Pancreas (tissue), 10 donors: Measurements from ENCODE around the gene SEC61A2. TPM values are rescaled to one million over a fixed set of nuclear protein-coding genes. Genes with fewer than 3 reads are reported as not detected.

Experiments used
- ATAC-seq, 4 donors: fragments of 200-7000 bp; cut with Tn5 transposase; one replicate each; pipeline versions ENCODE4 v1.8.0 to v1.9.1; 2020; ENCODE audit warnings: mild to moderate bottlenecking in 4 of 4, moderate library complexity in 4 of 4
- DNase-seq, 6 donors: peaks; one replicate each; pipeline ENCODE4 v3.0.0-alpha.2; 2020
- FAIRE-seq: peaks from 2 replicates; lab custom pipeline; 2012; peaks lifted over from hg19 to GRCh38; lab: Jason Lieb, UNC
- H3K27ac ChIP-seq, 4 donors: fragments of 200-600 bp; sonication (generic); 1 replicate in 3 of 4; 2 replicates in 1 of 4; pipeline versions ENCODE4 v1.5.0 to v1.8.0; 2020
- H3K27me3 ChIP-seq, 4 donors: fragments of 200-600 bp; one replicate each; pipeline ENCODE4 v1.8.0; 2021
- H3K36me3 ChIP-seq, 3 donors: fragments of 200-600 bp; sonication (generic) in 1 of 3; one replicate each; pipeline versions ENCODE4 v1.5.0 to v1.8.0; 2020 to 2021
- H3K4me1 ChIP-seq, 3 donors: fragments of 200-600 bp; one replicate each; pipeline ENCODE4 v1.8.0; 2021
- H3K4me3 ChIP-seq, 4 donors: fragments of 200-600 bp; sonication (generic) in 2 of 4; one replicate each; pipeline versions ENCODE4 v1.5.0 to v1.8.0; 2020 to 2021
- H3K9me3 ChIP-seq, 4 donors: fragments of 200-600 bp; one replicate each; pipeline ENCODE4 v1.8.0; 2021
- CTCF ChIP-seq, 4 donors: fragments of 200-600 bp; sonication (generic) in 3 of 4; IDR thresholded peaks; one replicate each; pipeline versions ENCODE4 v1.5.0 to v1.8.0; 2021; ENCODE audit warnings: antibody characterized with exemption in 4 of 4
- WGBS, 2 donors: extraction: QIAGEN DNeasy Blood & Tissue Kit; methylation state at CpG; one replicate each; pipeline ENCODE4 v1.1.7; 2013; 5-methylcytosine and 5-hydroxymethylcytosine counted together
- intact Hi-C, 3 donors: fragments of 100-400 bp; cut with DNase I; formaldehyde crosslinking; loops; one replicate each; pipeline versions ENCODE4 v1.11.1 to v1.14.2; 2022
- polyA plus RNA-seq, 2 donors: library from polyadenylated mRNA; stranded (reverse); fragments of 200-250 nt; gene quantifications; one replicate each; pipeline ENCODE4 v1.2.3, GENCODE V29; 2013
- total RNA-seq, 6 donors: library from RNA; stranded (reverse); fragmentation: NEBNext Ultra II Directional in 4 of 6; extraction: Animal tissue kit (Norgen Biotek cat#: 25700) in 4 of 6; gene quantifications; one replicate each; pipeline versions ENCODE4 v1.2.1 to v1.2.4, GENCODE V29; 2021 to 2023
- donor health status: healthy with polysubstance abuse.
- donor health status: DM: no; HTN: no; CAD: no; lungs with moderate emphysema.
- donor health status: DM: no; HTN: no; CAD: no.
- donor health status: control.
- donor health status: control.
- donor health status: Bipolar disorder and iron deficiency.
- donor health status: DM: yes; HTN: yes; CAD: no.
- donor health status: DM: no; HTN: no; CAD: no.
- donor health status: DM: no; HTN: no; CAD: no.
- donor health status: DM: yes; HTN: yes; CAD: no.

The SEC61A2 gene
- total RNA-seq (1 to 10 TPM; 1.1 to 2.8 (median 1.9) TPM), polyA plus RNA-seq (1 to 10 TPM; 1.6 to 6.4 TPM)

GRCh38 chr10:12129222-12130111 is at the start of gene SEC61A2:
SEC61A2 (plus strand) TSS chr10:12129677; CDS start chr10:12129788, 111 bp downstream.
- FAIRE-seq: no peak
- intact Hi-C loops: no loop called here
- WGBS, 2 donors: 0 to 1% methylated on average over 80 to 108 of the region's 108 CpGs

GRCh38 chr10:12081470-12081869 is 48.0 kb upstream of the SEC61A2 start:
- no peak for TF ChIP-seq CTCF (IDR thresholded peaks at IDR 0.05)
- Histone ChIP-seq H3K4me1 (no peaks in the 10 kb centered on the region), H3K36me3 (peaks cover 0 to 14% (median 4%) of the 10 kb centered on the region in 3 donors), H3K27me3 (no peaks in the 10 kb centered on the region), H3K4me3 (no peak overlapping the region), H3K9me3 (no peaks in the 10 kb centered on the region), H3K27ac (no peak overlapping the region)
- FAIRE-seq (no peak), DNase-seq (no peak), ATAC-seq (no peak)
- intact Hi-C loops: no loop called here
- WGBS, 2 donors: 84 to 98% methylated on average over 8 of the region's 8 CpGs

More at GRCh38 chr10:12129222-12130111, at the start of gene SEC61A2:
- no peaks in the 10 kb centered on the region for H3K27me3 ChIP-seq
- peak; percentile 94 to 100 (median 98) for DNase-seq
- peak within 1 kb of the TSS; percentile 55 to 95 (median 88) for H3K4me3 ChIP-seq
- peak; percentile 94 to 99 (median 97) for ATAC-seq
- H3K27ac ChIP-seq: peak within 1 kb of the TSS; percentile 85 to 95 (median 90)
- H3K36me3 ChIP-seq: no peaks in the 10 kb centered on the region
- H3K9me3 ChIP-seq: no peaks in the 10 kb centered on the region
- H3K4me1 ChIP-seq: no peaks in the 10 kb centered on the region
- TF ChIP-seq CTCF (IDR thresholded peaks at IDR 0.05): no peak

- H3K27ac ChIP-seq: no peak overlapping the region
- no peak for DNase-seq
- FAIRE-seq: no peak
- intact Hi-C loops: no loop called here
- no peak for ATAC-seq
- H3K27me3 ChIP-seq: no peaks in the 10 kb centered on the region
- no peak overlapping the region for H3K4me3 ChIP-seq
- H3K4me1 ChIP-seq: no peaks in the 10 kb centered on the region
- H3K9me3 ChIP-seq: no peaks in the 10 kb centered on the region
- WGBS, 2 donors: 76 to 90% methylated on average over 6 of the region's 6 CpGs
- no peak for TF ChIP-seq CTCF (IDR thresholded peaks at IDR 0.05)
- peaks cover 0 to 19% (median 5%) of the 10 kb centered on the region in 3 donors for H3K36me3 ChIP-seq
Observed at GRCh38 chr10:12081879-12082557, 47.5 kb upstream of the SEC61A2 start.

DNA sequence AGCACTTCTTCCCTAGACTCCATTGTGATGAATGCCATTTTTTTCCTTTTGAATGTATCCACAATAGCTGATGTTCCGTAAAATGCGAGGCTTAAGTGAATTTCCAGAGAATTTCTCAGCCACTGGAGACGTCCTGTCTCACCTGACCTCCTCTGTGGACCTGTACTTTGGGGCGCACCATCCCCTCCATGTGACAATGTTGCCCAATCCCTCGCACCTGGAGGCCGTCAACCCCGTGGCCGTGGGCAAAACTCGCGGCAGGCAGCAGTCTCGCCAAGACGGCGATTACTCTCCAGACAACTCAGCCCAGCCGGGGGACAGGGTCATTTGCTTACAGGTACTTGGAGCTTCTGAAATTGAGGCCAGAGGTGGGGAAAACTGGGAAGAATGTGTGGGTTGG is 40.6 kb upstream of the SEC61A2 start:
- WGBS, 2 donors: 95% methylated on average over 14 of the region's 14 CpGs
- TF ChIP-seq CTCF (IDR thresholded peaks at IDR 0.05): no peak
- ATAC-seq (no peak), FAIRE-seq (no peak), DNase-seq (peak in 1 of 6 donors; percentile 49)
- Histone ChIP-seq H3K36me3 (peaks cover 0 to 42% (median 8%) of the 10 kb centered on the region in 3 donors), H3K4me1 (no peaks in the 10 kb centered on the region), H3K27ac (no peak overlapping the region), H3K9me3 (no peaks in the 10 kb centered on the region), H3K4me3 (no peak overlapping the region), H3K27me3 (no peaks in the 10 kb centered on the region)
- intact Hi-C loops: no loop called here
